Psoas muscle (tissue), 8 donors: Measurements from ENCODE around the gene SKA1. TPM values are rescaled to one million over a fixed set of nuclear protein-coding genes. Genes with fewer than 3 reads are reported as not detected.

Source experiments
- ATAC-seq, 4 donors: fragments of 200-7000 bp; cut with Tn5 transposase; one replicate each; pipeline ENCODE4 v1.9.1; 2020; ENCODE audit warnings: moderate library complexity in 3 of 4, mild to moderate bottlenecking in 2 of 4
- DNase-seq, 2 donors: peaks; one replicate each; pipeline ENCODE4 v3.0.0-alpha.2; 2020
- H3K27ac ChIP-seq: fragments of 200-600 bp; one replicate; pipeline ENCODE4 v1.8.0; 2022
- H3K27me3 ChIP-seq, 3 donors: fragments of 200-600 bp in 1 of 3; one replicate each; pipeline versions ENCODE4 v1.6.1 to v1.8.0; 2013 to 2022; ENCODE audit warnings: low read length in 2 of 3, mild to moderate bottlenecking in 2 of 3, moderate library complexity in 1 of 3; ENCODE audit not compliant: insufficient read depth in 3 of 3
- H3K36me3 ChIP-seq, 2 donors: fragments of 200-600 bp in 1 of 2; one replicate each; pipeline versions ENCODE4 v1.6.1 to v1.8.0; 2013 to 2022; ENCODE audit warnings: low read depth in 1 of 2, mild to moderate bottlenecking in 1 of 2, moderate library complexity in 1 of 2; ENCODE audit not compliant: insufficient read depth in 1 of 2
- H3K4me1 ChIP-seq: fragments of 200-600 bp; one replicate; pipeline ENCODE4 v1.8.0; 2022
- H3K4me3 ChIP-seq: fragments of 200-600 bp; one replicate; pipeline ENCODE4 v1.8.0; 2022; ENCODE audit warnings: mild to moderate bottlenecking
- H3K9me3 ChIP-seq: fragments of 200-600 bp; one replicate; pipeline ENCODE4 v1.8.0; 2022
- CTCF ChIP-seq: fragments of 200-600 bp; IDR thresholded peaks from one replicate; pipeline ENCODE4 v1.8.0; 2022; ENCODE audit warnings: antibody characterized with exemption
- WGBS, 3 donors: extraction: QIAGEN DNeasy Blood & Tissue Kit; methylation state at CpG; one replicate each; pipeline versions ENCODE4 v1.1.6 to v1.1.7; 2013; 5-methylcytosine and 5-hydroxymethylcytosine counted together
- intact Hi-C, 2 donors: fragments of 100-400 bp; cut with DNase I; formaldehyde crosslinking; loops; one replicate each; pipeline versions ENCODE4 v1.11.0 to v1.14.2; 2022
- polyA plus RNA-seq, 3 donors: library from polyadenylated mRNA; stranded (reverse); fragments of 200-250 nt; gene quantifications; one replicate each; pipeline ENCODE4 v1.2.3, GENCODE V29; 2013
- total RNA-seq, 4 donors: library from RNA; stranded (reverse); fragmentation: NEBNext Ultra II Directional in 2 of 4; extraction: Animal tissue kit (Norgen Biotek cat#: 25700) in 2 of 4; gene quantifications; one replicate each; pipeline versions ENCODE4 v1.2.1 to v1.2.4, GENCODE V29; 2021 to 2023
- donor health status: healthy with polysubstance abuse.
- donor health status: DM: no; HTN: no; CAD: no; lungs with moderate emphysema.
- donor health status: Bipolar disorder and iron deficiency.
- donor health status: healthy.
- donor health status: DM: yes; HTN: yes; CAD: no.
- donor health status: DM: no; HTN: no; CAD: no.
- donor health status: DM: no; HTN: no; CAD: no.
- donor health status: DM: yes; HTN: yes; CAD: no.

The SKA1 gene
- total and polyA plus RNA-seq, 7 donors: 0.10 to 0.19 (median 0.11) TPM; not detected in 4

- intact Hi-C loops: no loop called here
- Histone ChIP-seq H3K4me1 (no peaks in the 10 kb centered on the region), H3K27me3 (no peaks in the 10 kb centered on the region), H3K36me3 (no peaks in the 10 kb centered on the region), H3K4me3 (no peak overlapping the region), H3K27ac (no peak overlapping the region), H3K9me3 (no peaks in the 10 kb centered on the region)
- WGBS, 3 donors: 67 to 91% (median 87%) methylated on average over 2 of the region's 2 CpGs
- TF ChIP-seq CTCF: no peak
- no peak for ATAC-seq
- DNase-seq: no peak
Measured at GRCh38 chr18:50418650-50419049, 43.8 kb downstream of the SKA1 start.

- no peak for ATAC-seq
- intact Hi-C loops: loop anchor here in 1 of 2 donors (10.0 kb wide), 1 partner anchor 208 kb away; no protein-coding TSS in a partner anchor
- DNase-seq: no peak
- WGBS, 3 donors: 63 to 74% (median 69%) methylated on average over 2 of the region's 2 CpGs
- Histone ChIP-seq H3K27ac (no peak overlapping the region), H3K4me3 (no peak overlapping the region), H3K9me3 (no peaks in the 10 kb centered on the region), H3K4me1 (no peaks in the 10 kb centered on the region), H3K27me3 (no peaks in the 10 kb centered on the region), H3K36me3 (no peaks in the 10 kb centered on the region)
- no peak for TF ChIP-seq CTCF
Measured at GRCh38 chr18:50422286-50422898, 47.5 kb downstream of the SKA1 start.

- DNase-seq (no peak), ATAC-seq (peak; percentile 30 to 77 (median 68))
- no peak for TF ChIP-seq CTCF
- no peak overlapping the region for H3K27ac ChIP-seq
- no peaks in the 10 kb centered on the region for H3K36me3 ChIP-seq
- no peaks in the 10 kb centered on the region for H3K27me3 ChIP-seq
- intact Hi-C loops: loop anchor here in 1 of 2 donors (10.0 kb wide), 1 partner anchor 210 kb away; no protein-coding TSS in a partner anchor
- H3K4me3 ChIP-seq: no peak overlapping the region
- no peaks in the 10 kb centered on the region for H3K9me3 ChIP-seq
- H3K4me1 ChIP-seq: no peaks in the 10 kb centered on the region
- WGBS, 3 donors: 50 to 57% (median 52%) methylated on average over 7 of the region's 7 CpGs
Measured at GRCh38 chr18:50424877-50425690, 50.2 kb downstream of the SKA1 start.

GRCh38 chr18:50427896-50428295 lies 53.0 kb downstream of the SKA1 start:
- 60 to 63% (median 60%) methylated on average over 1 of the region's 1 CpG for WGBS, 3 donors
- Histone ChIP-seq H3K9me3 (no peaks in the 10 kb centered on the region), H3K36me3 (no peaks in the 10 kb centered on the region), H3K27ac (no peak overlapping the region), H3K4me1 (no peaks in the 10 kb centered on the region), H3K4me3 (no peak overlapping the region), H3K27me3 (no peaks in the 10 kb centered on the region)
- no peak for TF ChIP-seq CTCF
- ATAC-seq: peak in 1 of 4 donors; percentile 41
- DNase-seq: no peak
- intact Hi-C loops: loop anchor here in 1 of 2 donors (10.0 kb wide), 1 partner anchor 213 kb away; no protein-coding TSS in a partner anchor
